PC-9 (cell line): ENCODE results near the gene FAM117A. TPM values are rescaled to one million over a fixed set of nuclear protein-coding genes. Genes with fewer than 3 reads are reported as not detected.

Experiments used
- BruUV-seq: library from RNA; stranded (reverse); fragments of 400-500 nt; replicated peaks from 2 replicates; lab custom pipeline; 2021; lab: Mats Ljungman, UMichigan
- CTCF ChIA-PET: fragments of 300-600 bp; sonication (Branson Sonifier 250); formaldehyde crosslinking; loops from one replicate; lab custom pipeline; 2022; ENCODE audit warnings: antibody characterized with exemption; lab: Charles Lee
- POLR2A ChIA-PET: fragments of 300-600 bp; sonication (Branson Sonifier 250); formaldehyde crosslinking; loops from one replicate; lab custom pipeline; 2022; ENCODE audit warnings: antibody characterized with exemption; ENCODE audit not compliant: unreplicated experiment; lab: Charles Lee
- DNase-seq, 2 experiments: peaks; one replicate each; pipeline versions ENCODE4 v3.0.0 to v3.0.0-alpha.2; 2015 to 2022; ENCODE audit warnings: mixed read lengths in 1 of 2
- H2AFZ ChIP-seq: fragments of 200-600 bp; sonication (generic); 2 replicates; pipeline ENCODE4 v1.8.1; 2017; ENCODE audit warnings: antibody characterized with exemption
- H3F3A ChIP-seq: fragments of 200-600 bp; sonication (generic); 2 replicates; pipeline ENCODE4 v1.8.1; 2017; ENCODE audit warnings: antibody characterized with exemption, mild to moderate bottlenecking, low read depth; ENCODE audit not compliant: insufficient read depth
- H3K27ac ChIP-seq: fragments of 200-600 bp; sonication (generic); 2 replicates; pipeline ENCODE4 v1.6.1; 2016; ENCODE audit warnings: mixed run types
- H3K27me3 ChIP-seq: fragments of 200-600 bp; sonication (generic); 2 replicates; pipeline ENCODE4 v1.6.1; 2016; ENCODE audit warnings: low read depth, mixed run types; ENCODE audit not compliant: insufficient read depth
- H3K36me3 ChIP-seq: fragments of 200-600 bp; sonication (generic); 2 replicates; pipeline ENCODE4 v1.6.1; 2016; ENCODE audit warnings: low read depth, mixed run types
- H3K4me1 ChIP-seq: fragments of 200-600 bp; sonication (generic); replicated peaks from 2 replicates; pipeline ENCODE4 v1.6.1; 2016; ENCODE audit warnings: mixed run types; ENCODE audit not compliant: insufficient read depth
- H3K4me2 ChIP-seq: fragments of 200-600 bp; sonication (generic); 2 replicates; pipeline ENCODE4 v1.6.1; 2017; ENCODE audit warnings: mixed run types
- H3K4me3 ChIP-seq: fragments of 200-600 bp; sonication (generic); 2 replicates; pipeline ENCODE4 v1.6.1; 2016; ENCODE audit warnings: mixed run types
- H3K79me2 ChIP-seq: fragments of 200-600 bp; sonication (generic); 2 replicates; pipeline ENCODE4 v1.6.1; 2017; ENCODE audit warnings: low read depth, mixed run types
- H3K9me2 ChIP-seq: fragments of 200-600 bp; sonication (generic); 2 replicates; pipeline ENCODE4 v1.8.1; 2017; ENCODE audit warnings: mild to moderate bottlenecking; ENCODE audit not compliant: insufficient read depth
- H3K9me3 ChIP-seq: fragments of 200-600 bp; sonication (generic); 2 replicates; pipeline ENCODE4 v1.8.1; 2016; ENCODE audit warnings: low read depth; ENCODE audit not compliant: insufficient read depth
- H4K20me1 ChIP-seq: fragments of 200-600 bp; sonication (generic); 2 replicates; pipeline ENCODE4 v1.8.1; 2017; ENCODE audit not compliant: insufficient read depth
- CTCF ChIP-seq: fragments of 200-600 bp; sonication (generic); conservative IDR thresholded peaks from 2 replicates; pipeline ENCODE4 v1.6.1; 2017; ENCODE audit warnings: mixed run types, antibody characterized with exemption, mild to moderate bottlenecking, moderate library complexity
- EZH2 ChIP-seq: fragments of 200-600 bp; sonication (generic); IDR thresholded peaks from 2 replicates; pipeline ENCODE4 v1.8.0; 2017; ENCODE audit warnings: antibody characterized with exemption, low read depth
- intact Hi-C: fragments of 100-400 bp; cut with micrococcal nuclease; formaldehyde crosslinking; loops from one replicate; pipeline ENCODE4 v1.10.0; 2022; ENCODE audit not compliant: unreplicated experiment
- total RNA-seq: library from RNA; stranded (reverse); gene quantifications from 2 replicates; pipeline ENCODE4 v1.2.3, GENCODE V29; 2021

FAM117A gene
- total RNA-seq, 1 experiment from 2014 or later: 15.0 TPM

GRCh38 chr17:49664706-49665211 lies 99.2 kb downstream of the FAM117A start:
- no peak for DNase-seq
- Histone ChIP-seq H3K9me2 (no peaks in the 10 kb centered on the region), H3K79me2 (peaks cover 71% of the 10 kb centered on the region), H2AFZ (no peak overlapping the region), H3K36me3 (no peaks in the 10 kb centered on the region; the same call in 1 of the 2 replicates), H4K20me1 (peaks cover 51% of the 10 kb centered on the region), H3K27ac (no peak overlapping the region), H3K9me3 (no peaks in the 10 kb centered on the region), H3K4me3 (no peak overlapping the region), H3K27me3 (no peaks in the 10 kb centered on the region), H3K4me2 (no peak overlapping the region), H3K4me1 (no peaks in the 10 kb centered on the region), H3F3A (peaks cover 3% of the 10 kb centered on the region; the same call in 1 of the 2 replicates)
- CTCF ChIA-PET: no interaction called here
- POLR2A ChIA-PET: no interaction called here
- BruUV-seq: no TSS peak
- intact Hi-C loops: no loop called here
- no peak for TF ChIP-seq EZH2
- no peak for TF ChIP-seq CTCF

Other genes starting within 250 kb of the FAM117A start
- gene NXPH3, start 188.3 kb downstream of the FAM117A start, total RNA-seq: not detected in 2 replicates
- gene SPOP, start 86.0 kb downstream of the FAM117A start, total RNA-seq: 41.7 and 47.3 TPM in 2 replicates
- gene SLC35B1, start 56.2 kb downstream of the FAM117A start, total RNA-seq: 43.5 and 44.7 TPM in 2 replicates
- gene KAT7, start 24.6 kb upstream of the FAM117A start, total RNA-seq: 41.6 and 57.0 TPM in 2 replicates
- gene TAC4, start 83.9 kb upstream of the FAM117A start, total RNA-seq: not detected in 2 replicates
- 6.2 and 8.8 TPM in 2 replicates for gene DLX4, start 205.1 kb upstream of the FAM117A start, total RNA-seq
- gene DLX3, start 231.1 kb upstream of the FAM117A start, total RNA-seq: 1.2 and 2.0 TPM in 2 replicates